Kasumi-1 (cell line): ENCODE data around the gene TBC1D22A.
"Not testable (repeated sequence)": the region's sequence is repeated elsewhere in the genome, so short reads cannot be mapped to it uniquely, and the experiment has no call there.

ENCODE experiments used
- DNase-seq, 2 experiments: peaks; one replicate each; lab custom pipeline; 2025; lab: John Stamatoyannopoulos, UW

Gene TBC1D22A, protein sequence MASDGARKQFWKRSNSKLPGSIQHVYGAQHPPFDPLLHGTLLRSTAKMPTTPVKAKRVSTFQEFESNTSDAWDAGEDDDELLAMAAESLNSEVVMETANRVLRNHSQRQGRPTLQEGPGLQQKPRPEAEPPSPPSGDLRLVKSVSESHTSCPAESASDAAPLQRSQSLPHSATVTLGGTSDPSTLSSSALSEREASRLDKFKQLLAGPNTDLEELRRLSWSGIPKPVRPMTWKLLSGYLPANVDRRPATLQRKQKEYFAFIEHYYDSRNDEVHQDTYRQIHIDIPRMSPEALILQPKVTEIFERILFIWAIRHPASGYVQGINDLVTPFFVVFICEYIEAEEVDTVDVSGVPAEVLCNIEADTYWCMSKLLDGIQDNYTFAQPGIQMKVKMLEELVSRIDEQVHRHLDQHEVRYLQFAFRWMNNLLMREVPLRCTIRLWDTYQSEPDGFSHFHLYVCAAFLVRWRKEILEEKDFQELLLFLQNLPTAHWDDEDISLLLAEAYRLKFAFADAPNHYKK

DNA sequence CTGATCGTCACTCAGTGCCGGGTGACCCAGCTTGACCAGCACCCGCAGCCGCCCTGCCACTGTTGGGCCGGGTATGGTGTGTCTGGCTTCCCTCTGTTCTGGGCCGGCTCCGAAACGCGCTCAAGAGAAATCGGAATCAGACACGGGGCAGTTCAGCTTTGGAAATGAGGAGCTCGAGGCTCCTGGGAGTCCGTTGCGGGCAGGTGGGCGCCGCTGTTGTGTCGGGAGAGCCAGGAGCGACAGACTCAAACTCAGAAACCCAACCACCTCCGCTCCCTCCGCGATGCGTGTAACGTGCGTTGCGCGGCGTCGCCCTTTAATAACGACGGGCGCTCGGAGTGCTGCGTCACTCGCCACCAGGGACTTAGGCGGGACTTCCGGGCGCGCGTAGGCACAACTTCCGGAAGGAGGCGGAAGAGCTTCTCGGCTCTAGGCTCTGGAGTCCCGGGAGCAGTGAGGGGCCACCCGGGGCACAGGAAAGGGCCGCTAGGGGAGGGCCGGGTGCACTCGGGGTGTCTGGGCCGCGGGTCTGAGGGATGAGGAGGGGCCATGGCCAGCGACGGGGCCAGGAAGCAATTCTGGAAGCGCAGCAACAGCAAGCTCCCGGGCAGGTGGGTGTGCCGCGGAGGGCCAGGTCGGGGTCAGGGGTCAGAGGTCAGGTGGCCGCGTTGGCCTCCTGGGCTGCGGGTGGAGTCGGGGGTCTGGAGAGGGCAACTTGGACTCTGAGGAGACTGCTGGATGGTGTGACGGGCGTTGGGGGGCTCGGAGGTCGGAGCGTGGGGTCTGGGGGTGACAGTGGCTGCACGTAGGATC lies at the start of gene TBC1D22A:
Gene TBC1D22A, plus strand, starts transcription at position 413 of the 813 bp plus-strand sequence. Its CDS starts 137 bp downstream, at position 550.
- peak; percentile 90 to 94 for DNase-seq

DNA sequence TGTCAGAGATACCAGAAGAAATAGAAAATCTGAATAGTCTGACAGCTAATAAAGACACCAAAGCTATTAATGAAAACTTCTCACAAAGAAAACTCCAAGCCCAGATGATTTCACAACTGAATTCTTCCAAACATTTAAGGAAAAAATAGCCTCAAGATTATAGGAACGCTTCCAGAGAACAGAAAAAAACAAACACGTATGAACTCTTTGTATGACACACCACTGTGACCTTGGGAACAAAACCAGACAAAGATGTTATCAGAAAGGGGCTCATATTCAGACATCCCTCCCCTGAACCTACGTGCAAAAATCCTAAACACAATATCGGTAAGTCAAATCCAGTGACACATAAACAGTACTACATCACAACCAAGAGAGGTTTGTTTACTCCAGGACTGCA lies 47.9 kb upstream of the TBC1D22A start:
- DNase-seq = no peak

DNA sequence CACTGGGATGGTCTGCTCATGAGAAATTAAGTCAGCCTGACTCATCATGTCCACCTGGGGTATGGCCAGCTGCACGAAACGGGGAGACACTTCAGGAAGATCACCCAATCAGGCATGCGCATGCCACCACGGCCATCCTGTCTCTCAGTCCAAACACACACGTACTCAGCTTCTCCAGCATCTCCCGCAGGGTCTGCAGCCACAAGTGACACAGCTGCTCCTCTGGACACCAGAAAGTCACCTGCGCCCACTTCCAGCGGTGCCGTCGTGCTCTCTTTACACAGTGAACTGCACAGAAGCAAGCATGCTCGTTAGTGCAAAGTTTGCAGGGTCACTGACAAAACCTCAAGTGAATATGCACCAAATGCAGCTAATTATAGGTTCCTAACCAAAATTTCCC lies 42.5 kb upstream of the TBC1D22A start:
- no peak for DNase-seq

DNA sequence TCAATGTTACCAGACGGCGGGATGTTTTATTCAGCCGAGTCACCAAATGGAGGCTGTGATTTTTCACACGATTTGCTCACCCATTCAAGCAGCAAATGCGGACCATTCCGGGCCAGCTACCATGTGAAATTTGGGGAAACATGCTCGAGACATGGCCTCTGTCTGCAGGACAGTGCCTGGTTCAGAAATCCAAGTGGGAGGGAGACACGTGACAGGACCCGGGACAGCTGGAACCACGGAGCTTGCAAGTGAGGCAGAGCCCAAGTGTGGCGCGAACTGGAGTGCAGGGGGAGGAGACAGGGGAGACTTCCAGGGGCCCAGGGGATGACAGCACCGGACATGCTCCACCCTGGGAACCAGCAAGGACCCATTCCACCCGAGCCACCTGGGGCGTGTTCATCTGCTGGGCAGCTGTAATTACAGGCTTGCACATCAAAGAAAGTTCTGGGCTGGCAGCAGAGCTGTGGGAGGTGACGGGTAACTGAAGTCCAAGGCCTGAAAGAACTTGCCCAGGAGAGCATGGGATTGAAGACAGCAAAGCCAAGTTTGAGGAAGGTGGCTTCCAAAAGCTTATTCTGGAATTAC lies 40.9 kb upstream of the TBC1D22A start:
- DNase-seq = no peak

DNA sequence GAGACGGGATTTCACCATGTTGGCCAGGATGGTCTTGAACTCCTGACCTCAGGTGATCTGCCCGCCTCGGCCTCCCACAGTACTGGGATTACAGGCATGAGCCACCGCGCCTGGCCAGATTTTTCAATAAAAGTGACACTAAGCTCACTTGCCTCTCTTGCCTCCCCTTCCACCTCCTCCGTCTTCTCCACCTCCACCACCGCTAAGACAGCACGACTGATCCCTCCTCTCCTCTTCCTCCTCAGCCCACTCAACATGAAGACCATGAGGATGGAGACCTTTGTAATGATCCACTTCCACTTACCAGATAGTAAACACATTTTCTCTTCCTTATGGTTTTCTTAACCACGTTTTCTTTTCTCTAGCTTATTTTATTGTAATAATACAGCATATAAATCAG lies 38.6 kb upstream of the TBC1D22A start:
- DNase-seq = no peak

DNA sequence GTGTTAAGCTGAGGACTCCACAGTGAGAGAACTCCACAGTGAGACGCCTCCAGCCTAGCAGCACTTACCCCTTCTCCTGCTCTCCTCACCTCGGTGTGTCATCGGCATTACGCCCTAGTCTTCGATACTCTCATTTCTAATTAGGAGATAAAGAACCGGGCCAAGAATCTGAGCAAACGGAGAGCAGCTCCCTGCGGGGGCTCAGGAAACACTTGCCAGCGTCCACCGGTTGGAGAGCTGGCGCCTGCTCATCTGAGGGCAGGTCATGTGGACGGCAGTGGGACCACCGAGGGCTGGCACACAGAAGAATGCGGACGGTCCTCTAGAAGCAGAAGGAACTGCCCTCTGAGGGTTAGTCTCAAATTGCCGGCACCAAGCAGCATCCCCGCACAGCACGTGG lies 37.4 kb upstream of the TBC1D22A start:
- DNase-seq = no peak

DNA sequence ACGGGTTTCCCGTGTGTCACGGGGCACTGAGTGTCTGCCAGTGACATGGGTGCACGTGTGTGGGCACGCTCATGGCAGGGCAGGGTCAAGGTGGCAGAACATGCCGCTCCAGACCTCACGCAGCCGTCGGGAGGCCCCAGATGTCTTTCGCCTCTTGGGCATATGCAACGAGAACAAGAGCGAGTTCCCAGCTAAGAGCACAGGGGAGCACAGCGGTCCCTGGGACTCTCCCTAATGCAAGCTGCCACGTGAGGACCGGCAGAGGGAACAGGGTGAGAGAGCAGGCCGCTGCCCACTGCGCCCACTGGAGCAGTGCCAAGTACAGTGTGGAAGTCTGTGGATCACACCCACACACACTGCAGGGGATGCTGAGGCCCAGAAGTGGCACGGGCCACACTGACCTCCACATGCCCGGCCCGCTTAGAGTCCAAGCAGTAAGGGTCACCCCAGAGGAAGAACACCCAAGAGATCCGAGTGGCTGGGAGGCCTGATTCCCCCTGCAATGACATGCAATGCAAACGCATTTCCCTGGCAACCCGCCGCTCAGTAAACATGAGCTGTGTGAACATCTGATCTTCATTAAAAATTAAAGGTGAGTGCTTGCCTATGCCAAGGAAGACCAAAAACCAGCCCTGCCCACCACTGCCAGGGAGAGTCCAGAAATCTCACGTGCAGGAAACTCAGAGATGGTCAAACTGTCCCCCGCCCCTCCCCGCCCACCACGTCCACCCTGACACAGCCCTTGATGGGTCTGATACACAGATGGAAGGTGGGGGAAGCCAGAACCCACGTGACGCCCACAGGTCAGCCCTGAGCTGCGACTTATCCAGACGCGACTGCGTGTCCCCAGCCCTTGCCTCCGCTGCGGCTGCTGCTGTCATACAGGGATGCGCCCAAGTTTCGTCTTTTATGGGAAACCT lies 36.1 kb upstream of the TBC1D22A start:
- no peak for DNase-seq

DNA sequence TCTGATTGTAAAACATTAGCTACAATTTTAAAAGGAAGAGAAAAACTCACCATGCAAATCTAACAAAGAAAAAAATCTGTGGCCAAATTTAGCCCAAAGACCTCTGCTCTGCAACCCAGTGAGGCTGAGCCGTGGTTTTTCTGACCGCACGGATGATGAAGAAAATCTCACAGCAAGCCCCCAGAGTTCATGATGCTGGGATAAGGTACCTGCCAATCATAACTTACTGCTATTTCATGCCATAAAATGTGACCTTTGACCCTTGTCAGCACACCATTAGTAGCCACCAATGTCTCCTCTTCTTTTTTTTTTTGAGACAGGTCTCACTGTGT lies 35.5 kb upstream of the TBC1D22A start:
- DNase-seq = no peak

DNA sequence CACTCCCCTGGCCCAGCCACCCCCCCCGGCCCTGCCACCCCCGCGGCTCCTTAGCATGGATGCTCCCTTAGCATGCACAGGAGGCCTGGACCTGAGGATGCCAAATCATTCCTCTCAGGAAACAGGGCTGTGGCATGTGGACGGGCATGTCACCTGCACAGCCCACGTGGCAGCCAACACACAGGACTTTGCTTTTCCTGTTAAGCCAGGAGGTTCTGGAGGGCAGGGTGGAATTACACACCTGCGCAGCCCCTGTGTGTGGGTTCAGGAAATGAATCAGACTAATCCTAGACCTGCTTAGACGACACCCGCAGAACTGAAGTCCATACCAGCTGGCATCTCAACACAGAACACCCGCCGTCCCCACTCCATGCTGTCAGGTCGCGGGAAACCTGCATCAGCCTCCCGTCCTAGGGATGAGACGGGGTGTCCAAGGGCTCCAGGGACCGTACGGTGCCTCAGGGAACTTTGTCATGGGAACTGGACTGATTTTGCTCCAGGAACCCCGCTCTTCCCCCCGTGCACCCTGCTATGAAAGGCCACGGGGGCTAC lies 34.6 kb upstream of the TBC1D22A start:
- DNase-seq = no peak

DNA sequence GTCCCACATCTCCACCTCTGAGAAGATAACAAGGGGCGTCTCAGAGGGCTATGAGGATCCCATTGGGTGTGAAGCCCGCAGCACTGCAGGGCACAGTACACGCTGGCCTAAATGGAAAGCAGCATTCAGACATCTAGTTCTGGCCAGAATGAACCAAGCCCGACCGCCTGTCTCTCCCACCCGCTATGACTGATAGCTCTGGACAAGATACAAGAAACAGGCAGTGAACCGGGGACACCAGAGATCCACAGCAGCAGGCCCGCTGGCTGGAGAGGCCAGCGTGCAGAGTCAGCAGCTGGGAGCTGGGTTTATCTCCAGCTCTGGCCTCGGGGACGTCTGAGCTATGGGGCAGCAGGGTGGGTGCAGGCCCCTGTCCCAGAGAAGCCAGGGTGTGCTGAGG lies 34.0 kb upstream of the TBC1D22A start:
- no peak for DNase-seq

DNA sequence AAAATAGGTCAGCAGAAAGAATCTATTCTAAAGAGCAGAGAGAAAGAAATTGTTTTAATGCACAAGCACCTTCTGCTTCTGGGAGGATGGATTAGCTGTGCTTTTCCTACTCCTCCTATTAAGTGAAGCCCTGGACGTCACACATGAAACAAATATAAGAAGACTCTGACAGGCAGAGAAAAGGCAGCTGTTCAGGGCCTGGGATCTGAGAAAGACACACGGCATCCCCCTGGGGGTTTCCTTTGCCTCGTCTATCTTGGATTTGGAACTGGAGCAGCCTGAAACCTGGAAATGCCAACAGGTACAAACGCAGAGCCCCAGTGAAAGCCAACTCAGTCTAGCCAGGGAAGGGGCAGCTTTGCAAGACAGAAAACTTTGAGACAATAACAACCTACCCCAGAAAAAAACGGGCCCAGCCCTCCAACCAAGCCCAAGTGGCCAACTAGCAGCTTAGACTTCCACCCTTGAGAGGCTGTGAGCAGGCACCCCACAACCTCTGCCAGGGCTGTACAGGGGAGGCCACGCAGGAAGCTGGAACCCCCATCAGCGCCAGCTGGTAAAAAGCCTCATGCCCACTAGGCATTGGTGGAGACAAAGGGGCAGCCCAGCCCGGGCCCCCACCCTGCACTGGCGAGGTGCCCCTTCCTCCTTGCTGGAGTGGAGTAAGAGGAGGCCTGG lies 31.7 kb upstream of the TBC1D22A start:
- no peak for DNase-seq

DNA sequence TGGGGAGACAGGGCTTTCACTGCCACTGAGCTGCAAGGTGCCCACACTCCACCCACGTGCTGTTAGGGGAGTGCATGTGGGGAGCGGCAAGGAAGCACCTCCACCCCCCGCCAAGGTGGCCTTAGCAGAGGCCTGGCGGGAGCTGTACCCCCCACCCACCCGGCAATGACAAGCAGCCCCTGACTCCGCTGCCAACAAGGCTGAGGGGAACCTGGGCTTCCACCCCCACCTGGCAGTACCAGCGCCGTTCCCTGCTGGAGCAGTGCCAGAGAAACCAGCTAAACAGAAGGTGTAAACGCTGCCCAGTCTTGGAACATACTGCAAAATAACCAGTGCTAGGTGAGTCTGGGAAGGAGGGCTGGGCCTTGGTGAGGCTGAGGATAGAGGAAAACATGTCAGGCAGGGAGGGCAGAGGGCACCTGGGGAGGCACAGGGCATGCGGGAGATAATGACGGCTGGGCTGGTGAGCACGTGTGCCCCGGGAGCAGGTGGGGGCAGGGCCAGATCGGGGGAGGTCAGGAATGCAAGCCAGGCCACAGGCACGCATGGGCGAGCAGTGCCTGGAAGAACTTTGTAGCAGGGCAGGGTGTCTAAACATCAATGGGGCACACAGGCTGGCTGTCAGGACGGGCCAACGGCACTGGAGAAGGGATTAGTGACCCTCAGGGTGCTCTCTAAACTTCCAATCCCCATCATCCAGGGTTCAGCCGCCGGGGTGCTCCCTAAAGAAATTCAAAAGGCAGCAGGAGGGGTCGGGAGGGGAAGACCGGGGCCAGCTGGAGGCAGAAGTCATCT lies 31.0 kb upstream of the TBC1D22A start:
- DNase-seq = no peak

DNA sequence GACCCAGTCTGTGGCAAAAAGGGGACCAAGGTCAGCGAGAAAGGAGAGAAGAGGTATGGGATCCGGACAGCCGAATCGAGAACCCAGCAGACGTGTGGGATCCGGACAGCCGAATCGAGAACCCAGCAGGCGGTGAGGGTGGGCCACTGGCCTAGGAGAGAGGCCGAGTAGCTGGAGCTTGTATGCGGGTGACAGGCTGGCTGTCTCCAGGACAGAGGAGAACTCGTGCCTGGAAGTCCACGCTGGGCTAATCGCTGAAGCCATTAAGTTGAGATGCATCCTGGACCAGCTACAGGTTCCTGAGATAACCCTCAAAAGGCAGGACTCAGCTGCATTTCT lies 30.4 kb upstream of the TBC1D22A start:
- DNase-seq = no peak

DNA sequence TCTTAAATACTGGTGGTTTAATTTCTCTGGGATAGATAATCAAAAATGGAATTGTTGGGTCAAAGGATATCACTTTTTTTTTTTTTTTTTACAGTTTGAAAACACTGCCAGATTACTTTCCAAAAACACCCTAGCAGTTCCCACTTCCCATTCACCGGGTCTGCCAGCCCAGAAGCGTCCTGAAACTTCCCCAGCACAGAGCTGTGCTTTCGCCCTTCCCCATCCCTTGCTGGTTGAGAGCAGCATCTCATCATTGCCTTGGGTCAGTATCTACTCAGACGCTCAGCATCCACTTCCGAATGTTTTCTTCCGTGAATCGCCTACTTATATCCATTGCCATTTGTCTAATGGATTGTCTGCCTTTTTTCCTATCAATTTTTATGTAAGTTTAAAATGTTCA lies 29.9 kb upstream of the TBC1D22A start:
- no peak for DNase-seq

DNA sequence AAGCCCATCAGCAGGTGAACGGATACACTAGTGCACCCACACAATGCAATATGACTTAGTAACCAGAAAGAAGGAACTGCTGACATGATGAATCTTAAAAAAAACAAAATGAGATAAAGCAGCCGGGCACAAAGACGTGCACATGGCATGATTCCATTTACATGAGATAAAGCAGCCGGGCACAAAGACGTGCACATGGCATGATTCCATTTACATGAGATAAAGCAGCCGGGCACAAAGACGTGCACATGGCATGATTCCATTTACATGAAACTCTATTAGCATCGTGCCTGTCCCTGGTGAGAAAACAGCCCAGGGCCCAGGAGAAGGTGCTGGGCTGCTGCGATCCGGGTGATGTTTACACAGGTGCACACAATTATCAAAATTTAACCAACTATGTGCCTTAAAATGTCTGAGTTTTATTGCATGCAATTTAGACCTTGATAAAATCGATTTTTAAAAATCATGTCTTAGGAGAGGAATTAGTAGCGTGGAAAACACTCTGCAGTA lies 28.2 kb upstream of the TBC1D22A start:
- DNase-seq = not testable (repeated sequence)

DNA sequence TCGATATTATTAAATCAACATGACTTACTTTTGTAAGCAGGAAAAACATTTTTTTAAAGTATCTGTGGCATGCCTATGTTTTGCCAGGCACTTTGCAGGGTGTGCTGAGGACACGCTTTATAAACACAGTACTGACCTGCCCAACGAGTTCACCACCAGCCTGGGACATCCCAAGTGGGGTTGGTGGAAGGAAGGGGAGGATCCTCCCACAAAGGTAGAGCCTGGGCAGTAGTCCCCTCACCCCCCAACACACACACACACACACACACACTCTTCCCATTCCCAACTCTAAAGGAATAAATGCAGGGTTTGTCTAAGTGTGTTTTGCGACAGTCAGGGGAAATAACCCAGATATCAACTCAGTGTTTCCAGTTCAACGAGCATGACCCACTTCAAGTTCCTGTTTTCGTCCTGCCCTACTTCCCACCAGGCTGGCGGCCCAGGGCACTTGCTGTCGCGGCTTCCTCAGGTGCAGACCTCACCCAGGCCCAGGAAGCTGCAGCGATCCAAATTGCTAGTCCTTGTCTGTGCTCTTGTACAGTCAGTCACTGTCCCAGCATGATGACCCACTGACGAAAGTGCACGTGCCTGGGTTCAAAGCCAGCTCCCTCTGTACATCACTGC lies 27.5 kb upstream of the TBC1D22A start:
- DNase-seq = peak; percentile 71 to 82

DNA sequence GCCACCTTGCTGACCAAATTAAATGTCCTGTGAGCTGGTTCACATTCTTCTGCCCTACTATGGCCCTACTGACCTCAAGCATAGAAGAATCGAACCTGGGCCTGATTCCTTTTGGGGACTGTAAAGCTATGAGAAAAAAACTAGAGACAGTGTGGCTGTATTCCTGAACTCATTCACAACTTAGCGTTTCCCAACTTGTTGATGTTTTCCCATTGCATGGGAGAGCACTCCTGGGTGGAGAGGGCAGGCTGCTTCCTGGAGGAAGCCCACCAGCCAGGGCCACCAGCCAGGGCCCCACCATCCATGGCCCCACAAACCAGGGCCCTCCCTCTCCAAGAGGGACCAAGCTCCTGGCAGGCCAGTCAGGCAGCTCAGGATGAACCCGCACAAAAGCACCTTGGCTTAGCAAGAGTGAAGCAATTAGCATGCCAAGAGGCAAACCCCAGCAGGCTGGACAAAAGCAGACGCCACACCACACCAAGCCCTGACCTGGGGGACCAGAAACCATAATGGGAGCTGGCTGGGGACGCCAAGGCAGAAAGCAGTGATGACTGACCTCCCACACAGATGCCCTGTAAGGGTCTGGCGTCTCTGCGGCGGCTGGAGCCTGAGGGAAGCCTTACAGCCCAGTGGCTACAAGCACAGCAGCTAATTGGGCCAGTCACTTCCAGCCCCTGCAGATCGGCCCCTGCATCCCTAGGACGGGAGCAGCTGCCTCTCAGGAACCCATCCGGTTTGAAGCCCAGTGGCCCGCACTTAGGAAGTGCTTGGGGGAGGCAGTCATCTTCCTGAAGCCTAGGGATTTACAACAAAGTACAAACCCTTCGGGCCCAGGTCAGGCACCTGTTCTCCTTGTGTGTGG lies 26.5 kb upstream of the TBC1D22A start:
- no peak for DNase-seq

DNA sequence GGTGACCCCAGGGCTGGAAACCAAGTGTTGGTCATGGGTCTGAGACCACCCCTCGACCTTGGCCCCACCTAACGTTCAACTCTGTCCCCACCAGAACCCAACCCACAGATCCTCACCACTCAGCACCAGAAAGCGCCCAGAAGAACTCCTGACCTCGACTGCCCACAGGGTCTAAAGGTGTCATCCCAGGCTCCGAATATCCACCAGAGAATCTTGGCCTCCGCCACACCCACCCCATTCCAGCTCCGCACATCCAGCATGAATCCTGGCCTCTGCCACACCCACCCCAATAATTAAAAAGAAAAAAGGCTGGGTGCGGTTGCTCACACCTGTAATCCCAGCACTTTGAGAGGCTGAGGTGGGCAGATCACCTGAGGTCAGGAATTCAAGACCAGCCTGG lies 25.7 kb upstream of the TBC1D22A start:
- no peak for DNase-seq
